ENCODE measurements around the gene DOCK4.

DOCK4 gene

GRCh38 chr7:111893190-111893589 is 313.0 kb downstream of the DOCK4 start:
- no peak for TF ChIP-seq CTCF (IDR thresholded peaks at IDR 0.05; ENCODE audit: control insufficient read depth, insufficient read depth, low read depth, low read length, missing control alignments)
- no peak for DNase-seq (ENCODE audit: low read depth)
- H3K4me3 ChIP-seq (ENCODE audit: control insufficient read depth, low read depth, low read length) = no peak overlapping the region

GRCh38 chr7:111892588-111892987 is 313.6 kb downstream of the DOCK4 start:
- TF ChIP-seq CTCF (IDR thresholded peaks at IDR 0.05; ENCODE audit: control insufficient read depth, insufficient read depth, low read depth, low read length, missing control alignments) = no peak
- no peak overlapping the region for H3K4me3 ChIP-seq (ENCODE audit: control insufficient read depth, low read depth, low read length)
- DNase-seq (ENCODE audit: low read depth) = no peak

GRCh38 chr7:111887734-111888133 is 318.5 kb downstream of the DOCK4 start:
- no peak overlapping the region for H3K4me3 ChIP-seq (ENCODE audit: control insufficient read depth, low read depth, low read length)
- no peak for DNase-seq (ENCODE audit: low read depth)
- no peak for TF ChIP-seq CTCF (IDR thresholded peaks at IDR 0.05; ENCODE audit: control insufficient read depth, insufficient read depth, low read depth, low read length, missing control alignments)

- TF ChIP-seq CTCF (IDR thresholded peaks at IDR 0.05; ENCODE audit: control insufficient read depth, insufficient read depth, low read depth, low read length, missing control alignments) = no peak
- H3K4me3 ChIP-seq (ENCODE audit: control insufficient read depth, low read depth, low read length) = no peak overlapping the region
- DNase-seq (ENCODE audit: low read depth) = no peak
Measured at GRCh38 chr7:111886233-111886632, 320.0 kb downstream of the DOCK4 start.

GRCh38 chr7:111883241-111883640 is 323.0 kb downstream of the DOCK4 start:
- no peak overlapping the region for H3K4me3 ChIP-seq (ENCODE audit: control insufficient read depth, low read depth, low read length)
- no peak for TF ChIP-seq CTCF (IDR thresholded peaks at IDR 0.05; ENCODE audit: control insufficient read depth, insufficient read depth, low read depth, low read length, missing control alignments)
- no peak for DNase-seq (ENCODE audit: low read depth)

GRCh38 chr7:111878785-111879184 is 327.4 kb downstream of the DOCK4 start:
- DNase-seq (ENCODE audit: low read depth) = no peak
- H3K4me3 ChIP-seq (ENCODE audit: control insufficient read depth, low read depth, low read length) = no peak overlapping the region
- TF ChIP-seq CTCF (IDR thresholded peaks at IDR 0.05; ENCODE audit: control insufficient read depth, insufficient read depth, low read depth, low read length, missing control alignments) = no peak

GRCh38 chr7:111877931-111878330 is 328.3 kb downstream of the DOCK4 start:
- no peak overlapping the region for H3K4me3 ChIP-seq (ENCODE audit: control insufficient read depth, low read depth, low read length)
- no peak for TF ChIP-seq CTCF (IDR thresholded peaks at IDR 0.05; ENCODE audit: control insufficient read depth, insufficient read depth, low read depth, low read length, missing control alignments)
- no peak for DNase-seq (ENCODE audit: low read depth)
